Measurements from ENCODE around the gene GCLM.

DNA sequence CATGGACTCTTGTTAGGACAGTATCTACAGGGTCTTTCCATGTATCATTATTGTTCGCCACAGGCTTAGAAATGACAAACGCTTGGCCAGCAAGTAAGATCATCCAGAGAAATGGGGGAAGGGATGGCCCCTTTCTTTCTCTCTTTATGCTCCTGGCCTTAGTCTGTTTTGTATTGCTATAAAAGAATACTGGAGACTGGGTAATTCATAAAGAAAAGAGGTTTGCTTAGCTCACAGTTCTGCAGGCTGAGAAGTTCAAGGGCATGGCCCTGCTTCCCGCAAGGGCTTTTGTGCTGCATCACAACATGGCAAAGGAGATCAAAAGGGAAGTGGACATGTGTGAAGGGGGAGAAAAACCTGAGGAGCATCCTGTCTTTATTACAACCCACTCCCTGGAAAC is 71.3 kb downstream of the GCLM start:
- no peak for TF ChIP-seq BCL6 (CRISPR knock-in tag; IDR thresholded peaks at IDR 0.05)
- TF ChIP-seq, protein P1, sequence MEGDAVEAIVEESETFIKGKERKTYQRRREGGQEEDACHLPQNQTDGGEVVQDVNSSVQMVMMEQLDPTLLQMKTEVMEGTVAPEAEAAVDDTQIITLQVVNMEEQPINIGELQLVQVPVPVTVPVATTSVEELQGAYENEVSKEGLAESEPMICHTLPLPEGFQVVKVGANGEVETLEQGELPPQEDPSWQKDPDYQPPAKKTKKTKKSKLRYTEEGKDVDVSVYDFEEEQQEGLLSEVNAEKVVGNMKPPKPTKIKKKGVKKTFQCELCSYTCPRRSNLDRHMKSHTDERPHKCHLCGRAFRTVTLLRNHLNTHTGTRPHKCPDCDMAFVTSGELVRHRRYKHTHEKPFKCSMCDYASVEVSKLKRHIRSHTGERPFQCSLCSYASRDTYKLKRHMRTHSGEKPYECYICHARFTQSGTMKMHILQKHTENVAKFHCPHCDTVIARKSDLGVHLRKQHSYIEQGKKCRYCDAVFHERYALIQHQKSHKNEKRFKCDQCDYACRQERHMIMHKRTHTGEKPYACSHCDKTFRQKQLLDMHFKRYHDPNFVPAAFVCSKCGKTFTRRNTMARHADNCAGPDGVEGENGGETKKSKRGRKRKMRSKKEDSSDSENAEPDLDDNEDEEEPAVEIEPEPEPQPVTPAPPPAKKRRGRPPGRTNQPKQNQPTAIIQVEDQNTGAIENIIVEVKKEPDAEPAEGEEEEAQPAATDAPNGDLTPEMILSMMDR (IDR thresholded peaks at IDR 0.05 in 2 of 3, conservative IDR thresholded peaks at IDR 0.05 in 1 of 3; ENCODE audit: insufficient read depth in 2 of 3, low read depth in 1 of 3, low read length in 3 of 3) = no peak
- TF ChIP-seq POLR2A (conservative IDR thresholded peaks at IDR 0.05) = no peak
- TF ChIP-seq MAFK (IDR thresholded peaks at IDR 0.05; ENCODE audit: low read length) = no peak
- no peak for TF ChIP-seq RCOR1 (IDR thresholded peaks at IDR 0.05; ENCODE audit: borderline replicate concordance in 1 of 2, low read depth in 2 of 2, low read length in 2 of 2)
- TF ChIP-seq, protein P2, sequence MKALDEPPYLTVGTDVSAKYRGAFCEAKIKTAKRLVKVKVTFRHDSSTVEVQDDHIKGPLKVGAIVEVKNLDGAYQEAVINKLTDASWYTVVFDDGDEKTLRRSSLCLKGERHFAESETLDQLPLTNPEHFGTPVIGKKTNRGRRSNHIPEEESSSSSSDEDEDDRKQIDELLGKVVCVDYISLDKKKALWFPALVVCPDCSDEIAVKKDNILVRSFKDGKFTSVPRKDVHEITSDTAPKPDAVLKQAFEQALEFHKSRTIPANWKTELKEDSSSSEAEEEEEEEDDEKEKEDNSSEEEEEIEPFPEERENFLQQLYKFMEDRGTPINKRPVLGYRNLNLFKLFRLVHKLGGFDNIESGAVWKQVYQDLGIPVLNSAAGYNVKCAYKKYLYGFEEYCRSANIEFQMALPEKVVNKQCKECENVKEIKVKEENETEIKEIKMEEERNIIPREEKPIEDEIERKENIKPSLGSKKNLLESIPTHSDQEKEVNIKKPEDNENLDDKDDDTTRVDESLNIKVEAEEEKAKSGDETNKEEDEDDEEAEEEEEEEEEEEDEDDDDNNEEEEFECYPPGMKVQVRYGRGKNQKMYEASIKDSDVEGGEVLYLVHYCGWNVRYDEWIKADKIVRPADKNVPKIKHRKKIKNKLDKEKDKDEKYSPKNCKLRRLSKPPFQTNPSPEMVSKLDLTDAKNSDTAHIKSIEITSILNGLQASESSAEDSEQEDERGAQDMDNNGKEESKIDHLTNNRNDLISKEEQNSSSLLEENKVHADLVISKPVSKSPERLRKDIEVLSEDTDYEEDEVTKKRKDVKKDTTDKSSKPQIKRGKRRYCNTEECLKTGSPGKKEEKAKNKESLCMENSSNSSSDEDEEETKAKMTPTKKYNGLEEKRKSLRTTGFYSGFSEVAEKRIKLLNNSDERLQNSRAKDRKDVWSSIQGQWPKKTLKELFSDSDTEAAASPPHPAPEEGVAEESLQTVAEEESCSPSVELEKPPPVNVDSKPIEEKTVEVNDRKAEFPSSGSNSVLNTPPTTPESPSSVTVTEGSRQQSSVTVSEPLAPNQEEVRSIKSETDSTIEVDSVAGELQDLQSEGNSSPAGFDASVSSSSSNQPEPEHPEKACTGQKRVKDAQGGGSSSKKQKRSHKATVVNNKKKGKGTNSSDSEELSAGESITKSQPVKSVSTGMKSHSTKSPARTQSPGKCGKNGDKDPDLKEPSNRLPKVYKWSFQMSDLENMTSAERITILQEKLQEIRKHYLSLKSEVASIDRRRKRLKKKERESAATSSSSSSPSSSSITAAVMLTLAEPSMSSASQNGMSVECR (CRISPR knock-in tag; IDR thresholded peaks at IDR 0.05) = no peak
- TF ChIP-seq RB1 (IDR thresholded peaks at IDR 0.05; ENCODE audit: low read depth) = no peak
- TF ChIP-seq FOXM1 (IDR thresholded peaks at IDR 0.05; ENCODE audit: low read depth) = no peak
- no peak for TF ChIP-seq FOXM1 (CRISPR knock-in tag; IDR thresholded peaks at IDR 0.05; ENCODE audit: low read depth)
- no peak for TF ChIP-seq NR2C2 (CRISPR knock-in tag; IDR thresholded peaks at IDR 0.05)
- TF ChIP-seq NR2C2 (tag; IDR thresholded peaks at IDR 0.05) = no peak
- no peak for TF ChIP-seq GTF2F1 (IDR thresholded peaks at IDR 0.05; ENCODE audit: low read depth, low read length)
- no peak for TF ChIP-seq ZKSCAN8 (CRISPR knock-in tag; IDR thresholded peaks at IDR 0.05)
- TF ChIP-seq MAFF (IDR thresholded peaks at IDR 0.05; ENCODE audit: low read length) = no peak
- TF ChIP-seq, protein P3, sequence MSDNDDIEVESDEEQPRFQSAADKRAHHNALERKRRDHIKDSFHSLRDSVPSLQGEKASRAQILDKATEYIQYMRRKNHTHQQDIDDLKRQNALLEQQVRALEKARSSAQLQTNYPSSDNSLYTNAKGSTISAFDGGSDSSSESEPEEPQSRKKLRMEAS (CRISPR knock-in tag; IDR thresholded peaks at IDR 0.05) = no peak
- TF ChIP-seq, protein P4, sequence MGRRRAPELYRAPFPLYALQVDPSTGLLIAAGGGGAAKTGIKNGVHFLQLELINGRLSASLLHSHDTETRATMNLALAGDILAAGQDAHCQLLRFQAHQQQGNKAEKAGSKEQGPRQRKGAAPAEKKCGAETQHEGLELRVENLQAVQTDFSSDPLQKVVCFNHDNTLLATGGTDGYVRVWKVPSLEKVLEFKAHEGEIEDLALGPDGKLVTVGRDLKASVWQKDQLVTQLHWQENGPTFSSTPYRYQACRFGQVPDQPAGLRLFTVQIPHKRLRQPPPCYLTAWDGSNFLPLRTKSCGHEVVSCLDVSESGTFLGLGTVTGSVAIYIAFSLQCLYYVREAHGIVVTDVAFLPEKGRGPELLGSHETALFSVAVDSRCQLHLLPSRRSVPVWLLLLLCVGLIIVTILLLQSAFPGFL (CRISPR knock-in tag; IDR thresholded peaks at IDR 0.05) = no peak

All from K562 (cell line).